H9 (cell line): ENCODE data around the gene SLC9A1. TPM values are rescaled to one million over a fixed set of nuclear protein-coding genes. Genes with fewer than 3 reads are reported as not detected.

Source experiments
- DNase-seq: peaks from one replicate; pipeline ENCODE4 v3.0.0-alpha.2; 2017
- H2AFZ ChIP-seq: one replicate; pipeline ENCODE4 v1.6.1; 2013; ENCODE audit warnings: mild to moderate bottlenecking, low read length, control low read depth, moderate library complexity
- H2AK5ac ChIP-seq: 2 replicates; pipeline ENCODE4 v1.6.1; 2013; ENCODE audit warnings: low read length, control low read depth, mixed read lengths; ENCODE audit not compliant: insufficient read length
- H2BK120ac ChIP-seq: one replicate; pipeline ENCODE4 v1.6.1; 2013; ENCODE audit warnings: low read depth, mild to moderate bottlenecking, low read length, control low read depth, inconsistent platforms; ENCODE audit not compliant: poor library complexity, severe bottlenecking
- H2BK12ac ChIP-seq: 2 replicates; pipeline ENCODE4 v1.6.1; 2013; ENCODE audit warnings: low read length, control low read depth, mixed read lengths, low read depth; ENCODE audit not compliant: insufficient read length
- H2BK15ac ChIP-seq: 2 replicates; pipeline ENCODE4 v1.6.1; 2013; ENCODE audit warnings: low read depth, low read length, control low read depth
- H2BK20ac ChIP-seq: one replicate; pipeline ENCODE4 v1.6.1; 2013; ENCODE audit warnings: low read depth, mild to moderate bottlenecking, low read length, control low read depth, inconsistent platforms; ENCODE audit not compliant: poor library complexity, severe bottlenecking
- H2BK5ac ChIP-seq: 2 replicates; pipeline ENCODE4 v1.6.1; 2013; ENCODE audit warnings: low read length, control low read depth, mixed read lengths; ENCODE audit not compliant: insufficient read length
- H3K14ac ChIP-seq: 2 replicates; pipeline ENCODE4 v1.6.1; 2013; ENCODE audit warnings: low read length, control low read depth; ENCODE audit not compliant: insufficient read depth
- H3K18ac ChIP-seq: 2 replicates; pipeline ENCODE4 v1.6.1; 2013; ENCODE audit warnings: low read depth, mild to moderate bottlenecking, mixed read lengths, low read length, control low read depth; ENCODE audit not compliant: insufficient read length
- H3K23ac ChIP-seq: 2 replicates; pipeline ENCODE4 v1.6.1; 2013; ENCODE audit warnings: low read length, control low read depth, mixed read lengths, low read depth; ENCODE audit not compliant: insufficient read length
- H3K23me2 ChIP-seq: 2 replicates; pipeline ENCODE4 v1.6.1; 2013; ENCODE audit warnings: low read depth, mild to moderate bottlenecking, mixed read lengths, low read length, control low read depth; ENCODE audit not compliant: insufficient read length, poor library complexity, severe bottlenecking
- H3K27ac ChIP-seq: 2 replicates; pipeline ENCODE4 v1.5.1; 2013; ENCODE audit warnings: low read length, control low read depth, mixed read lengths, low read depth; ENCODE audit not compliant: insufficient read length
- H3K27me3 ChIP-seq: 2 replicates; pipeline ENCODE4 v1.6.1; 2013; ENCODE audit warnings: low read length, control low read depth, inconsistent platforms; ENCODE audit not compliant: insufficient read depth
- H3K4ac ChIP-seq: 2 replicates; pipeline ENCODE4 v1.6.1; 2013; ENCODE audit warnings: low read depth, mild to moderate bottlenecking, control low read depth, inconsistent platforms, low read length, moderate library complexity
- H3K4me1 ChIP-seq: 2 replicates; pipeline ENCODE4 v1.6.1; 2013; ENCODE audit warnings: low read length, control low read depth, inconsistent platforms; ENCODE audit not compliant: insufficient read depth
- H3K4me2 ChIP-seq: 2 replicates; pipeline ENCODE4 v1.6.1; 2013; ENCODE audit warnings: low read length, control low read depth, mixed read lengths; ENCODE audit not compliant: insufficient read length, insufficient read depth
- H3K56ac ChIP-seq: 2 replicates; pipeline ENCODE4 v1.6.1; 2013; ENCODE audit warnings: low read depth, mild to moderate bottlenecking, mixed read lengths, low read length, control low read depth; ENCODE audit not compliant: insufficient read length
- H3K79me1 ChIP-seq: 2 replicates; pipeline ENCODE4 v1.6.1; 2013; ENCODE audit warnings: low read depth, mild to moderate bottlenecking, moderate library complexity, low read length, control low read depth, inconsistent platforms; ENCODE audit not compliant: insufficient read depth, poor library complexity, severe bottlenecking
- H3K79me2 ChIP-seq: 2 replicates; pipeline ENCODE4 v1.6.1; 2013; ENCODE audit warnings: low read length, control low read depth, inconsistent platforms; ENCODE audit not compliant: insufficient read depth
- H3K9ac ChIP-seq: 2 replicates; pipeline ENCODE4 v1.6.1; 2013; ENCODE audit warnings: low read length, control low read depth, mixed read lengths; ENCODE audit not compliant: insufficient read length; ENCODE audit errors: extremely low read depth
- H3K9me3 ChIP-seq: one replicate; pipeline ENCODE4 v1.6.1; 2013; ENCODE audit warnings: low read depth, low read length, inconsistent platforms; ENCODE audit not compliant: control insufficient read depth
- H3T11ph ChIP-seq: one replicate; pipeline ENCODE4 v1.6.1; 2013; ENCODE audit warnings: mild to moderate bottlenecking, low read length, control low read depth, inconsistent platforms
- H4K20me1 ChIP-seq: one replicate; pipeline ENCODE4 v1.6.1; 2013; ENCODE audit not compliant: control insufficient read depth, insufficient read length, insufficient read depth
- H4K5ac ChIP-seq: 2 replicates; pipeline ENCODE4 v1.6.1; 2013; ENCODE audit warnings: low read depth, mild to moderate bottlenecking, mixed read lengths, low read length, control low read depth; ENCODE audit not compliant: insufficient read length
- H4K8ac ChIP-seq: replicated peaks from 2 replicates; pipeline ENCODE4 v1.6.1; 2013; ENCODE audit warnings: low read length, control low read depth, mixed read lengths, low read depth; ENCODE audit not compliant: insufficient read length
- H4K91ac ChIP-seq: 2 replicates; pipeline ENCODE4 v1.6.1; 2013; ENCODE audit warnings: low read depth, mild to moderate bottlenecking, moderate library complexity, mixed read lengths, low read length, control low read depth; ENCODE audit not compliant: insufficient read length
- H3K27ac Mint-ChIP-seq, 3 experiments: 2 replicates in 2 of 3; 3 replicates in 1 of 3; pipeline ENCODE4 v1.8.0; 2020 to 2021; ENCODE audit warnings: mixed read lengths in 3 of 3, mild to moderate bottlenecking in 1 of 3, moderate library complexity in 1 of 3
- H3K27me3 Mint-ChIP-seq: 2 replicates; pipeline ENCODE4 v1.8.0; 2021; ENCODE audit warnings: low read depth, mild to moderate bottlenecking, moderate library complexity, mixed read lengths
- H3K36me3 Mint-ChIP-seq, 3 experiments: 2 replicates in 2 of 3; 3 replicates in 1 of 3; pipeline ENCODE4 v1.8.0; 2020 to 2021; ENCODE audit warnings: low read depth in 3 of 3, mixed read lengths in 3 of 3; ENCODE audit not compliant: insufficient read depth in 1 of 3
- H3K4me1 Mint-ChIP-seq, 2 experiments: 2 replicates each; pipeline ENCODE4 v1.8.0; 2020; ENCODE audit warnings: mixed read lengths in 2 of 2
- H3K4me3 Mint-ChIP-seq, 2 experiments: 2 replicates in 1 of 2; 3 replicates in 1 of 2; pipeline ENCODE4 v1.8.0; 2020 to 2021; ENCODE audit warnings: mild to moderate bottlenecking in 2 of 2, mixed read lengths in 2 of 2, moderate library complexity in 1 of 2
- H3K9me3 Mint-ChIP-seq, 2 experiments: 2 replicates in 1 of 2; 3 replicates in 1 of 2; pipeline ENCODE4 v1.8.0; 2020; ENCODE audit warnings: mild to moderate bottlenecking in 2 of 2, mixed read lengths in 2 of 2, moderate library complexity in 1 of 2
- WGBS: extraction: QIAGEN DNeasy Blood & Tissue Kit; methylation state at CpG from one replicate; pipeline ENCODE4 v1.1.7; 2013; ENCODE audit warnings: missing lambda C conversion rate, low lambda C conversion rate, mixed read lengths; ENCODE audit not compliant: insufficient read length; ENCODE audit errors: extremely low coverage; 5-methylcytosine and 5-hydroxymethylcytosine counted together
- total RNA-seq: library from RNA; stranded (reverse); gene quantifications from 2 replicates; pipeline ENCODE4 v1.2.1, GENCODE V29; 2021
- TF ChIP-seq, protein P1 (sequence below): fragments of 200-600 bp; sonication (generic); conservative IDR thresholded peaks from 3 replicates; pipeline ENCODE4 v1.8.0; 2021; ENCODE audit warnings: antibody characterized with exemption, mild to moderate bottlenecking

SLC9A1 gene
- total RNA-seq, 1 experiment from 2014 or later, result 20.8 TPM

DNA sequence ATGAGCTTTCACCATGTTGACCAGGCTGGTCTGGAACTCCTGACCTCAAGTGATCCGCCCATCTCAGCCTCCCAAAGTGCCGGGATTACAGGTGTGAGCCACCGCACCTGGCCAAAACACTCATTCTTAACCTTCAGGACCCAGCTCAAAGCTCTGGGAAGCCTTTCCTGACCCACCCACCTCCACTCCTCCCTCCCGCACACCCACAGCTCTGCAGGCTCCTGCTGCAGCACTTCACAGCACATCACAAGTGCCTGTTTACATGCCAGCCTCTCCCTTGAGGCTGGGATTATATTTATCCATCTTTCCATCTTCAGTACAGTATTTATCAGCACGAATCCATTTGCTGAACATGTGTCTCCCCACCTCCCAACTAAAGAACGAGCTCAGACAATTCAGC, 14.9 kb downstream of the SLC9A1 start:
- H3K9me3 Mint-ChIP-seq, result 0 out of 5 replicates have a peak, but pooled peaks cover 0 to under 1% of the 10 kb centered on the region in 2 experiments
- no peak overlapping the region for H3K23ac ChIP-seq
- H3K79me2 ChIP-seq, result no peaks in the 10 kb centered on the region
- H3K23me2 ChIP-seq, result no peaks in the 10 kb centered on the region
- no peak overlapping the region for H2AK5ac ChIP-seq
- H4K20me1 ChIP-seq, result no peaks in the 10 kb centered on the region
- H2BK5ac ChIP-seq, result no peak overlapping the region
- H2BK120ac ChIP-seq, result no peak overlapping the region
- H4K91ac ChIP-seq, result no peak overlapping the region
- TF ChIP-seq, protein P1, sequence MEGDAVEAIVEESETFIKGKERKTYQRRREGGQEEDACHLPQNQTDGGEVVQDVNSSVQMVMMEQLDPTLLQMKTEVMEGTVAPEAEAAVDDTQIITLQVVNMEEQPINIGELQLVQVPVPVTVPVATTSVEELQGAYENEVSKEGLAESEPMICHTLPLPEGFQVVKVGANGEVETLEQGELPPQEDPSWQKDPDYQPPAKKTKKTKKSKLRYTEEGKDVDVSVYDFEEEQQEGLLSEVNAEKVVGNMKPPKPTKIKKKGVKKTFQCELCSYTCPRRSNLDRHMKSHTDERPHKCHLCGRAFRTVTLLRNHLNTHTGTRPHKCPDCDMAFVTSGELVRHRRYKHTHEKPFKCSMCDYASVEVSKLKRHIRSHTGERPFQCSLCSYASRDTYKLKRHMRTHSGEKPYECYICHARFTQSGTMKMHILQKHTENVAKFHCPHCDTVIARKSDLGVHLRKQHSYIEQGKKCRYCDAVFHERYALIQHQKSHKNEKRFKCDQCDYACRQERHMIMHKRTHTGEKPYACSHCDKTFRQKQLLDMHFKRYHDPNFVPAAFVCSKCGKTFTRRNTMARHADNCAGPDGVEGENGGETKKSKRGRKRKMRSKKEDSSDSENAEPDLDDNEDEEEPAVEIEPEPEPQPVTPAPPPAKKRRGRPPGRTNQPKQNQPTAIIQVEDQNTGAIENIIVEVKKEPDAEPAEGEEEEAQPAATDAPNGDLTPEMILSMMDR, result no peak
- no peak overlapping the region for H3K4me2 ChIP-seq
- no peak overlapping the region for H3K9ac ChIP-seq
- no peak overlapping the region for H3K4ac ChIP-seq
- H3K56ac ChIP-seq, result no peak overlapping the region
- H2AFZ ChIP-seq, result no peak overlapping the region
- peaks cover 17% of the 10 kb centered on the region for H3K4me1 ChIP-seq
- no peak for DNase-seq
- H3K27ac Mint-ChIP-seq, result no peak overlapping the region
- H2BK12ac ChIP-seq, result no peak overlapping the region
- peaks cover 0 to 7% (median 2%) of the 10 kb centered on the region in 3 experiments; a peak in 3 of 7 replicates for H3K36me3 Mint-ChIP-seq
- no peak overlapping the region for H3K14ac ChIP-seq
- H3T11ph ChIP-seq, result no peak overlapping the region
- H3K4me1 Mint-ChIP-seq, result peaks cover 56 to 62% of the 10 kb centered on the region in 2 experiments
- no peaks in the 10 kb centered on the region for H3K27me3 ChIP-seq
- no peaks in the 10 kb centered on the region for H3K9me3 ChIP-seq
- H3K27ac ChIP-seq, result no peak overlapping the region
- H2BK15ac ChIP-seq, result no peak overlapping the region
- H4K8ac ChIP-seq, result no peak overlapping the region
- no peak overlapping the region for H4K5ac ChIP-seq
- no peaks in the 10 kb centered on the region; the same call in none of the 2 replicates for H3K27me3 Mint-ChIP-seq
- H3K79me1 ChIP-seq, result no peaks in the 10 kb centered on the region
- WGBS, result no CpG with 5 or more reads among the region's 6 CpGs
- no peak overlapping the region for H3K4me3 Mint-ChIP-seq
- no peak overlapping the region for H2BK20ac ChIP-seq
- H3K18ac ChIP-seq, result no peak overlapping the region
